ENCODE measurements around the gene EXOSC7.
"Not testable (repeated sequence)": the region's sequence is repeated elsewhere in the genome, so short reads cannot be mapped to it uniquely, and the experiment has no call there.

Gene EXOSC7

DNA sequence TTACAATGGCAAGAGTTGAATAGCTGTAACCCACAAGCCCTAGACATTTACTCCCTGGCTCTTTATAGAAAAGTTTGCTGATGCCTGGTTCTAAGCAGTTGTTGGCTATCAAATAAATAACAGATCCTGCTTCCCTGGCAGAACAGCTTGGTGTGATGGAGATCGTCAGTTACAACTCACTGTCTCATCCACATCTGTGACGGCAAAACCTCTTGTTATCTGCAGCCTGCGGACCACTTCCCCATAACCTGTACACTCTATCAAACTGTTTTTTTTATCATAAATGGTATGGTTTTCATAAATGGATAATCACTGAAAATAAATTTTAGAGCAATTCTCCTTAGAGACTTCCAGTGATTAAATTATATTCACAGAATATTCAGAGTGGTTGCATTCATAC lies 14.2 kb upstream of the EXOSC7 start:
- in situ Hi-C loops (cut with MboI; ENCODE audit: low sequenced_read_pairs) = no loop called here

DNA sequence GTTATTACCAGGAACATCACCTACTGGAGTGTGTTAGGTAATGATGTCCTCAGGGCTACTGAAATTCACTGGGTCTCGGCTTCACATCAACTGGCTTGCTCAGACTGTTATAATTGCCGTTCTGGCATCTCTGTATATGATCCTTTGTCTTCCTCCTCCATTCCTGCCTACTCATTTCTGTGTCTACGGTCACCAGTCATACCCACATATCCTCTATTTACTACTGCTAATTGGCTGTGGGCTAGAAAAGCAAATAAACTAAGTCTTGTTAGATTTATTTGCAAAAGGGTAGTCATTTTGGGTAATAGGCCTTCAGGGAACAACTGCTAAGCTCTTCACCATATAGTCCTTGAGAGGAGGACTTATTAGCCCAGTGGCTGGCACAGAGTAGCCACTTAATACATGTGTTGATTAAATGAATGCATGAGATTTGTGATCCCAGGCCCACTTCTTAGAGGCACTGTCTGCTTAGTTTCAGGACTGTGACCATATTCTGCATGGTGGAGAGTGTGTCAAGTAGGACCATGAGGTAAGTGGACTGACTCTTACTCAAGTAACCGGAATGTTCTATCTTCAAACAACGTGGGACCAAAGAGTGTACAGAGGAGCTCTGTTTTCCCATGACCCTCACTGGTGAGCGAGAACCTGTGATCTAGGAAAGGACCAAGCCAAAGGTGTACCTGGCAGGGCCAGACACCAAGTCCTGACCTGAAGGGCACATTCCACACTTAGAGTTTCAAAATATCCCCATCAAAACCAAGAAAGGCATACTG lies 13.2 kb upstream of the EXOSC7 start:
- in situ Hi-C loops (cut with MboI; ENCODE audit: low sequenced_read_pairs) = no loop called here

DNA sequence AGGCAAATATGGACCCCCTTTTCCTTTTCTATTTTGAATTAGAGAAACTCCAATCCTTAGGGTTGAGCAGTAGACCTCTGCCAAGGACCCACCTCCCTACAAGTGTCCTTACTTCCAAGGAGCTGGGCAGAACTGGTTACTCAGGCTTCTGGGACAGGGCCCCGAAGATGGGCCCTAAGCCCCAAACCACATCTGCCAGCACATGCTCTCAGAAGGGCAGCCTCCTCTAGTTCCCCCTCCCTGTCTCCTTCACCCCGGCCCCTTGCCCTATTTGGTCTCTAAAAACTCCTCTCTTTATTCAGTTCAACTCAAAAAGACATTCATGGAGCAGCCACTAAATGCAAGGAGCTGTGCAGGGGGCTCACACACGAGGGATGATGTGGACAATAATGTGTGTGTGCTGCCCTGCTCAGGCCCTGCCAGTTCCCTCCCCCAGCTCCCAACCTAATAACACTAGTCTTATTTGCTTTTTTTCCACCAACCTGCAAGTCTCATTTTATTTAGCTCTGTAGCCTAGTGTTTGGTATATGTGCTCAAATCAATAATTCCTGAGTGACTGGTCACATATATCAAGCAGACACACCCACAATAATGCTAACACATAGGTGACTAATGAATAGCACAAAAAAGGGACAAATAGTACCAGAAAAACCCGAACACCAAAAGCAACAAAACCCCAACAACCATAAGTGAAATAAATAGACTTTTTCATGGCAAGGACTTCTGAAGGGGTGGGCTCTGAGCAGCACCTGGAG lies 12.3 kb upstream of the EXOSC7 start:
- in situ Hi-C loops (cut with MboI; ENCODE audit: low sequenced_read_pairs) = no loop called here

DNA sequence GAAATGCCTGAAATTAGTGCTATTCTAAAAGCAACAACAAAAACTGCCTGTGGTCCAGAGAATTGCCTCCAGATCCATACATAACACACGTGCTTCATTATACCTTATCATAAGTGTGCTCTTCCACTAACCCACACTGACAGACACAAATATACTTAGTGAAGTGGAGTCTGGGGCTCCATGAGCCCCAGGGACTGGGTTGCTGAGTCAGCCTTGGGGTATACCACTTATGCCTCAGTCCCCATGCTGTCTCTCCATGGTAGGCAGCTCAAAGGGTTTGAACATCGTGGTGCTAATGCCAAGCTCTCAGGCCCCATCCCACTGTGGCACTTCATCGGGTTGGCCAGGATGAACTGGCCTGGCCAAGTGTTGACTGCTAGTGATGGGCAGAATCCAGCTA lies 10.9 kb upstream of the EXOSC7 start:
- in situ Hi-C loops (cut with MboI; ENCODE audit: low sequenced_read_pairs) = no loop called here

DNA sequence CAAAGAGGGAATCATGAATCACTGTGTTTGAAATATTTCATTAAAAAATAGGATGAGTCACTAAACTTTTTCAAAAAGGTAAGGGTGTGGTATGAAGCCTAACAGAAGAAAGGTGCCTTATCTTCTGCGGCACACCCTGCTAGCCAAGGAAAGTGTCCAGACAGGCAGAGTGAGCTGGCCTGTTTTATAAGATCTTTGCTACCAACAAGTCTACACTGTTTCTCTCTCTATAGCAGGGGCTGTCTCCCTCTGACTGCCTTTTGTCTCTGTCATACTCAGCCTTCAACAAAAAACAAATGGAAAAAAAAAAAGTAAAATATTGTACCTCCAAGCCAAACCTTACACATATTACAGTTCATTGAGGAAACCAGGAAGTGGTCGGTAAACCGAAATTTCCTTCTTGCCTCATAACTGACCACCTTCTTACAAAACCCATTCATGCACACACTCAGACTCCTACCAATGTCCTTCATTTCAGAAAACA lies 9.2 kb upstream of the EXOSC7 start:
- in situ Hi-C loops (cut with MboI; ENCODE audit: low sequenced_read_pairs) = no loop called here

DNA sequence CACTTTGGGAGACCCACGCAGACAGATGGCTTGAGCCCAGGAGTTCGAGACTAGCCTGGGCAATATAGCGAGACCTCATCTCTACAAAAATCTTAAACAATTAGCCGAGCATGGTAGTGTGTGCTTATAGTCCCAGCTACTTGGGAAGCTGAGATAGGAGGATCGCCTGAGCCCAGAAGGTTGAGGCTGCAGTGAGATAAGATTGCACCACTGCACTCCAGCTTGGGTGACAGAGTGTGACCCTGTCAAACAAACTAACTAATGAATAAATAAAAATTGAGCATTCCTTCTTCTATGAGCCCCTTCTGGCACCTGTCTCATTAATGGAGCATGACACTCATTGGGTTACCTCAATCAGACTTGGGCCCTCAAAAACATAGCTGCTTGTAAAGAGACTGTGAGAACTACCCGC lies 7.6 kb upstream of the EXOSC7 start:
- in situ Hi-C loops (cut with MboI; ENCODE audit: low sequenced_read_pairs) = no loop called here

- in situ Hi-C loops (cut with MboI; ENCODE audit: low sequenced_read_pairs) = no loop called here
Measured at GRCh38 chr3:44969154-44969827, 6.8 kb upstream of the EXOSC7 start.

- in situ Hi-C loops (cut with MboI; ENCODE audit: low sequenced_read_pairs) = no loop called here
Measured at GRCh38 chr3:44969828-44970179, 6.2 kb upstream of the EXOSC7 start.

DNA sequence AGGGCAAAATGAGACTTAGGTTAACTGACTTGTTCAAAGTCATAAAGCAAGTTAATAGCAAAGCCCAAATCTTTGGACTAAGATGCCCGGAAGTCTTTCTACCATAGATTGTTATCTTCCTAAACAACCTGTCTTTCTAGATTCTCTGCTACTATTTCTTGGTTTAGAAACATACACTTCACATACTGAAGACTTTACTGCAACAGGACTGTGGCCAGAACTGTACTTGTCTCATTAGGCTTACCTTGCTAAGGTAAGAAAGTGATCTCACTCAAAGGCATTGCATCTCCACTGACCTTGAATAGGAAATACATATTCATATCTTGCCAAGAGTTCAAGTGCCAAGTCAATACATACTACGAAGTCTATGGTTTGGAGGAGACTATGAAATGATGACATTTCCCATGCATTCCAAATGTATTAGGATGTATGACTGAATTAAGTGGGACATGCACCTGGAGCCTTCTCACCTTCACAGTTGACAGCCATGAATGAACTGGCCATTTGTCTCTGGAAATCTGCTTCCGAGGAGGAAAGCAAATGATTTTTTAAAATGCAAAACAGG lies 5.0 kb upstream of the EXOSC7 start:
- in situ Hi-C loops (cut with MboI; ENCODE audit: low sequenced_read_pairs) = no loop called here

- in situ Hi-C loops (cut with MboI; ENCODE audit: low sequenced_read_pairs) = no loop called here
Measured at GRCh38 chr3:44974416-44974815, 1.6 kb upstream of the EXOSC7 start.

DNA sequence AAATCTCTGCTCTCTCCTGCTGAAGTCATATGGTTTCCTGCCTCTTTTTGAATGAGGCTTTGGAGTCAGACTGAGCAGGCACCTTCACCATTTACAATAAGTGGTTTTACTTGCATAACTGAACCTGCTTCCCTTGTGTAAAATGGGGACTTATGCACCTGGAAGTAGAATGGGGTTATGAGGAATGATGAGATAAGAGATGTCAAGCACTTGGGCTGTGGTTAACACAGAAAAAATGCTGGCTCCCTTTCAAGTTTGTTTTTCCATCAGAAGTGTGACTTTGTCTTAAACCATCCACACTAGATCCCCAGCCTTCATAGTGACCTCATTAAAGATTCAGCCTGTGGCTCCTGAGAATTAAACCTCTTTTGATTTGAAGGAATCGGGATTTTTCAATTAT lies 5.2 kb downstream of the EXOSC7 start:
- in situ Hi-C loops (cut with MboI; ENCODE audit: low sequenced_read_pairs) = no loop called here

DNA sequence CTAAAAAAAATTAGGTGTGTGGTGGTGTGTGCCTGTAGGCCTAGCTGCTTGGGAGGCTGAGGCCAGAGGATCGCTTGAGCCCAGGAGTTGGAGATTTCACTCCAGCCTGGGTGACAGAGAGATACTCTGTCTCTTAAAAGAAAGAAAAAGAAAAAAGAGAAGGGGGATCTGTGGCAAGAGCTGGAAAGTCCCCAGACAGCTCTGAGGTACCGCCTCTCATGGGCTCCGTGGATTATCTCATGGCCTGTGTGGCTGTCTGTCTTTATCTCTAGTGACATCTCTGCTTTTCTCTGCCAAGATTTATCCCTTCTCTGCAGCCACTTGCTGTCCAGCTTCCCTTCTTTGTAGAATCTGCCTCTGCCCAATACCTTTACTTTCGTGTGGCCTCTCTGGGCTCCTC lies 5.7 kb downstream of the EXOSC7 start:
- in situ Hi-C loops (cut with MboI; ENCODE audit: low sequenced_read_pairs) = no loop called here

- in situ Hi-C loops (cut with MboI; ENCODE audit: low sequenced_read_pairs) = no loop called here
Measured at GRCh38 chr3:44982817-44983216, 6.8 kb downstream of the EXOSC7 start.

- in situ Hi-C loops (cut with MboI; ENCODE audit: low sequenced_read_pairs) = no loop called here
Measured at GRCh38 chr3:44983484-44983941, 7.5 kb downstream of the EXOSC7 start.

DNA sequence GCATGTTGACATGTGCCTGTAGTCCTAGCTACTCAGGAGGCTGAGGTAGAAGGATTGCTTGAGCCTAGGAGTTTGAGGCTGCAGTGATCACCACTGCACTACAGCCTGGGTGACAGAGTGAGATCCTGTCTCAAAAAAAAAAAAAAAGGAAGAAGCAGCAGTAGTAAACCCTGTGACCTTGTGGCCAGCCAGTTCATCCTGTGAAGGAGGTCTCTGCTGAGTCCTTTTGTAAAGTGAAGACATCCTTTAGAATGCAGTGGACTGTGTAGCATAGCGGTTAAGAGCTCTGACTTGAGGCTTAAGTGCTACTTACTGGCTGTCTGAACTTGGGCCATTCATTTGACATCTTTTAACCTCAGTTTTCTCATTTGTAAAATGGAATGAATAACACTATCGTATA lies 8.3 kb downstream of the EXOSC7 start:
- in situ Hi-C loops (cut with MboI; ENCODE audit: low sequenced_read_pairs) = no loop called here

DNA sequence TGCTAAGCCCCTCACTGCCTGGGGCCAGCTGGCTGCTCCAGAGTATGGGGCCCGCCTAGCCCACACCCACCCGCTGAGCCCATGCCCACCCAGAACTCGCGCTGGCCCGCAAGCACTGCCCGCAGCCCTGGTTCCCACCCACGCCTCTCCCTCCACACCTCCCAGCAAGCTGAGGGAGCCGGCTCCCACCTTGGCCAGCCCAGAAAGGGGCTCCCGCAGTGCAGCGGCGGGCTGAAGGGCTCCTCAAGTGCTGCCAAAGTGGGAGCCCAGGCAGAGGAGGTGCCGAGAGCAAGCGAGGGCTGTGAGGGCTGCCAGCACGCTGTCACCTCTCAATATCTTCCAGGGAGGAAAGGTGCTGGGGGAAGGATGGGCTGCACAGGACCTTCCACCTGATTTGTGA lies 10.3 kb downstream of the EXOSC7 start:
- in situ Hi-C loops (cut with MboI; ENCODE audit: low sequenced_read_pairs) = not testable (repeated sequence)

DNA sequence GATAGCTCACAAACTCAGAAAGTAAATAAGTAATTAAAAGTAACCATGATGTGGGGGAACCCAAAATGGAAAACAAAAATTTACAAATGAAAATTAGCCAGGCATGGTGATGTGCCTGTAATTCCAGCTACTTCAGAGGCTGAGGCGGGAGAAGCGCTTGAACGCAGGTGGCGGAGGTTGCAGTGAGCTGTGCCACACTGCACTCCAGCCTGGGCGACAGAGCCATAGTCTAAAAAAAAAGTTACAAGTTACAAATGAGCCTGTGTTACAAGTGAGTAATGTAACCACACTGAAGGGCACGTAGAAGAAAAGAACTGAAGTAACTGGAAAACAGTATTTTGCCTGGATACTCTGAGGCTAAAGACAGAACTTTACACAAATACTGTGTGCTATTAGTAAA lies 11.3 kb downstream of the EXOSC7 start:
- in situ Hi-C loops (cut with MboI; ENCODE audit: low sequenced_read_pairs) = no loop called here

DNA sequence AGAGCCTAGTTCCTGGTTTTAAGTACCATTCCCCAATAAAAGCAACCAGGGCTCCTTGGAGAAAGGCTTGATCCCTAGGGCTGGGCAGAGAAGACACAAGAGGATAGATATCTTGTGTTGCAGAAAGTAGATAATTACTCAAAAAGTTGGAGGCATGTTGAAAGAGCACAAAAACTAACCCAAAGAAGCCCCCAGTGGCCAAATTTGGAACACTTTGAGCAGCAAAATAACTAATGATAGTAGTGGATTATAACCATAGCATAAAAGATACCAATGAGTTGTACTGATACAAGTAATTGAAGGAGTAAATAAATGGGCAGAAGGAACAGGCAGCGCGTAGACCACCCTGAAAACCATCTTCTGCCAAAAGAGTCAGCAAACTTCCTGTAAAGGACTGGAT lies 12.0 kb downstream of the EXOSC7 start:
- in situ Hi-C loops (cut with MboI; ENCODE audit: low sequenced_read_pairs) = no loop called here

- in situ Hi-C loops (cut with MboI; ENCODE audit: low sequenced_read_pairs) = no loop called here
Measured at GRCh38 chr3:44989141-44989540, 13.1 kb downstream of the EXOSC7 start.

DNA sequence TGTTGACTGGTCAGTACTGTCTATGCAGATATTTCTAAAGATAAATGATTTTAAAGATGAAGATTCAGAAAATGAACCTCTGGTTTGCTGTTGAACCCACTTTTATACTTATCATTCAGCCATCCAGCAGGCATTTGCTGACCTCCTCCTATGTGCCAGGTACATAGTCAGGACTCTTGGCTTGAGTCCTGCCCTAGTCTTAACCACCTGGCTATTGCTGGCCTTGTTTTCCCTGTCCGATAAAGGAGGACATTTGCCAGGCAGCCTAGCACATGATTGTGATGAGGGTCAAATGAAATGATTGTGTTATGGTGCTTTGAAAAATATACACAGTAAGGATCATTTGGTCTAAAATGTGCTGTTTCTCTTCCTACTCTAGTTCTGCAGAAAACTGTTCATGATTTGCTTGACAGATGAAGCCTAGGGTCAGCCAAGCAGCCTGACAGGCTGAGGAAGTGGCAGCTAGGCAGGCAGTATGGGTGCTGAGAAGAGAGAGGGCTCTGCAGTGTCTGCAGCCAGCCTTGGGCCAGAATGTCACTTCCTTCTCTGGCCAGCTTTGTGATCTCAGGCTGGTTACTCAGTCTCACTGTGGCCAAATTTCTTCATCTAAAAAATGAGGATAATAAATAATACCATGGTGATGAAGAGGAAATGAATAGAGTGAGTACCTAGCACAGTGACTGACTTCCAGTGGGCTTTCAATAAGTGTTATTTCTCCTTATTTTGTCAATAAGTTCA lies 13.8 kb downstream of the EXOSC7 start:
- in situ Hi-C loops (cut with MboI; ENCODE audit: low sequenced_read_pairs) = no loop called here

DNA sequence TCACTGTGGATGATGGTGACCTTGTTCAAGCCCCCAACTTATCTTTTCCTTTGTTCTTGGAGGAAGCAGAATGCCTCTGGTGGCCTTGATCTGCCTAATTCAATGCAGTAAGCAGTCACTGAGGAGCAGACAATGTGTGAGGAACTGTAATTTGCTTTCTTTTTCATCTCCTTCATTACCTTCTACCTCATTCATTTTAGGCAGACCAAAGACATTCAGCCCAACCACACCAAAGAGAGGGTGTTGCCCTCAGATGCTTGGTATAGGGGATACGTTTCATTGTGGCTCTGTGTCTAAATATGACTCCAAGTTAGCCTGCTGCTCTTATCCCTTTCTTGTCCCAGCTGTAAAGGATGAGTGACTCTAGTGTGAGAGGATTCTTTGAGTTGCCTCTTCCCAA lies 15.3 kb downstream of the EXOSC7 start:
- in situ Hi-C loops (cut with MboI; ENCODE audit: low sequenced_read_pairs) = no loop called here
